GM06990 (cell line): ENCODE measurements around the gene CERS6.

Experiments used
- DNase-seq: peaks from one replicate; pipeline ENCODE4 v3.0.0-alpha.2; 2011; ENCODE audit not compliant: insufficient read length; ENCODE audit errors: extremely low read depth
- H3K27me3 ChIP-seq: replicated peaks from 2 replicates; pipeline ENCODE4 v1.6.0; 2011; ENCODE audit warnings: low read length; ENCODE audit not compliant: control insufficient read depth, insufficient read depth
- H3K36me3 ChIP-seq: 2 replicates; pipeline ENCODE4 v1.5.1; 2011; ENCODE audit warnings: low read length; ENCODE audit not compliant: control insufficient read depth, insufficient read depth
- H3K4me3 ChIP-seq: replicated peaks from 2 replicates; pipeline ENCODE4 v1.5.1; 2011; ENCODE audit warnings: low read depth, mild to moderate bottlenecking, control low read depth, low read length
- TF ChIP-seq, protein P1 (sequence below): IDR thresholded peaks from 2 replicates; pipeline ENCODE4 v1.5.1; 2011; ENCODE audit warnings: low read length, control low read depth, mild to moderate bottlenecking, inconsistent platforms; ENCODE audit not compliant: insufficient read depth, poor library complexity, severe bottlenecking

The CERS6 gene

GRCh38 chr2:168564641-168565040, 108.6 kb downstream of the CERS6 start:
- TF ChIP-seq, protein P1, sequence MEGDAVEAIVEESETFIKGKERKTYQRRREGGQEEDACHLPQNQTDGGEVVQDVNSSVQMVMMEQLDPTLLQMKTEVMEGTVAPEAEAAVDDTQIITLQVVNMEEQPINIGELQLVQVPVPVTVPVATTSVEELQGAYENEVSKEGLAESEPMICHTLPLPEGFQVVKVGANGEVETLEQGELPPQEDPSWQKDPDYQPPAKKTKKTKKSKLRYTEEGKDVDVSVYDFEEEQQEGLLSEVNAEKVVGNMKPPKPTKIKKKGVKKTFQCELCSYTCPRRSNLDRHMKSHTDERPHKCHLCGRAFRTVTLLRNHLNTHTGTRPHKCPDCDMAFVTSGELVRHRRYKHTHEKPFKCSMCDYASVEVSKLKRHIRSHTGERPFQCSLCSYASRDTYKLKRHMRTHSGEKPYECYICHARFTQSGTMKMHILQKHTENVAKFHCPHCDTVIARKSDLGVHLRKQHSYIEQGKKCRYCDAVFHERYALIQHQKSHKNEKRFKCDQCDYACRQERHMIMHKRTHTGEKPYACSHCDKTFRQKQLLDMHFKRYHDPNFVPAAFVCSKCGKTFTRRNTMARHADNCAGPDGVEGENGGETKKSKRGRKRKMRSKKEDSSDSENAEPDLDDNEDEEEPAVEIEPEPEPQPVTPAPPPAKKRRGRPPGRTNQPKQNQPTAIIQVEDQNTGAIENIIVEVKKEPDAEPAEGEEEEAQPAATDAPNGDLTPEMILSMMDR: no peak

DNA sequence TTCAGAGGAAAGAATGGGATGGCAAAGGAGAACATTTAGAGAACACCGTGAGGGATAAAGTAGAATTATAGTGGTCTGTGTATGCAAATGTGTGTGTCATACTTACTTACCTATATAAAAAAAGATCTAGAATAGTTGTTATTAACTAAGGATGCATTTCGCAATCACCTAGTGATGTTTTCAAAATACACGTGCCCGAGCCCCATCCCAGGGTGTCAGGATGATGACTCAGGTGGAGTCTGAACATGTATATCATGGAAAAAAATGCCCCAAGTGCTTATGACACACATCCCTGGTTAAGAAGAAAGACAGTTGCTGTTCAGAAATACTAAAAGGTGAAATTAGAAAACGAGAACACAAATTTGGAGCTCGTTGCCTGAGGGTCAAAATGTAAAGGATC, 109.0 kb downstream of the CERS6 start:
- no peaks in the 10 kb centered on the region for H3K27me3 ChIP-seq
- TF ChIP-seq, protein P1: no peak
- no peaks in the 10 kb centered on the region for H3K36me3 ChIP-seq
- H3K4me3 ChIP-seq: no peak overlapping the region
- no peak for DNase-seq

More at GRCh38 chr2:168564641-168565040, 108.6 kb downstream of the CERS6 start:
- DNase-seq: no peak
- H3K36me3 ChIP-seq: no peaks in the 10 kb centered on the region
- H3K4me3 ChIP-seq: no peak overlapping the region
- no peaks in the 10 kb centered on the region for H3K27me3 ChIP-seq

DNA sequence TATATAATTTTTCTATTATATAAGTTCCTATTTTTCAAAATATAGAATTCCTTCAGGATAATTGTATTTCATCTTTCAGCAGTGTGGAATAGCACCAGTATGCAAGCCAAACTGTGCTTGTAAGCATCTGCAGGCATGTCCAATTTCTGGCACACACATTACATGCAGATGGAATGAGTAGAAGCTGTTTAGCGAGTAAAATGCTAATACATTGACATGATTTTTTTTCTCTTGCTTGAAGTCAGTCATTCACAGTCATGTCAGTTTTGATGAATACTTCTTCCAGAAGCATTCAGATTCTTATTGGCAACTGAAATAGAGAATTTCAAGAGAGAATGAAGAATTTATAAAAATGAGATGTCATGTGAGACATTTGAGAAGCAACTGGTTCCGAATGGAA, 109.4 kb downstream of the CERS6 start:
- H3K27me3 ChIP-seq: no peaks in the 10 kb centered on the region
- H3K4me3 ChIP-seq: no peak overlapping the region
- TF ChIP-seq, protein P1: no peak
- no peaks in the 10 kb centered on the region for H3K36me3 ChIP-seq
- DNase-seq: no peak

- TF ChIP-seq, protein P1: no peak
- H3K4me3 ChIP-seq: no peak overlapping the region
- no peaks in the 10 kb centered on the region for H3K27me3 ChIP-seq
- no peaks in the 10 kb centered on the region for H3K36me3 ChIP-seq
- DNase-seq: no peak
Measured at GRCh38 chr2:168566974-168567665, 111.0 kb downstream of the CERS6 start.

DNA sequence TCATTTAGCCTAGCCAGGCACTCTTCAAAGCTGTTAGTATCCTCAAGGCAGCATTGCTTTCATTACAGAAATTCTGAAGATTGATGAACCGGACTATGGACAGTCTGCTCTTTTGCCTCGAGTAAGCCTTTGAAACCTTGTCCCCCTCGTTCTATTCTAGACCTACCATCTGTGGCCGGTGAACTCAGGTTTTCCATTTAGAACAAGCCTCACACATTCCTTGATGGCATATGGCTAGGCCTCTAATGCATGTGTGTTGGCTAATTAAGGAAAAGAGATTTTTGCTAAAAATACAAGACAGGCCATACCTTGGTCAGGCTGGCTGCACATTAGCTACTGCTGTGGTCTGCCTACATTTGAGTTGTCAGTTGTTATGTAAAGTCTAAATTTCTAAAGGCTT, 111.8 kb downstream of the CERS6 start:
- Histone ChIP-seq H3K27me3 (no peaks in the 10 kb centered on the region), H3K36me3 (no peaks in the 10 kb centered on the region), H3K4me3 (no peak overlapping the region)
- no peak for DNase-seq
- TF ChIP-seq, protein P1: no peak
